IPS-15b (cell line): ENCODE measurements around the gene MT1B.

Source experiments
- H3K27me3 ChIP-seq: one replicate; pipeline ENCODE4 v1.6.1; 2013; ENCODE audit warnings: low read length; ENCODE audit not compliant: control insufficient read depth, insufficient read depth
- H3K36me3 ChIP-seq: one replicate; pipeline ENCODE4 v1.6.1; 2013; ENCODE audit warnings: low read length; ENCODE audit not compliant: control insufficient read depth, insufficient read depth
- H3K4me1 ChIP-seq: one replicate; pipeline ENCODE4 v1.6.1; 2013; ENCODE audit warnings: mild to moderate bottlenecking, low read length; ENCODE audit not compliant: control insufficient read depth, insufficient read depth
- H3K4me3 ChIP-seq: one replicate; pipeline ENCODE4 v1.5.1; 2013; ENCODE audit warnings: low read depth, low read length
- H3K9ac ChIP-seq: one replicate; pipeline ENCODE4 v1.6.1; 2013; ENCODE audit warnings: low read depth, mild to moderate bottlenecking, low read length
- H3K9me3 ChIP-seq: one replicate; pipeline ENCODE4 v1.6.1; 2013; ENCODE audit warnings: mild to moderate bottlenecking, low read length; ENCODE audit not compliant: control insufficient read depth, insufficient read depth

Gene MT1B

DNA sequence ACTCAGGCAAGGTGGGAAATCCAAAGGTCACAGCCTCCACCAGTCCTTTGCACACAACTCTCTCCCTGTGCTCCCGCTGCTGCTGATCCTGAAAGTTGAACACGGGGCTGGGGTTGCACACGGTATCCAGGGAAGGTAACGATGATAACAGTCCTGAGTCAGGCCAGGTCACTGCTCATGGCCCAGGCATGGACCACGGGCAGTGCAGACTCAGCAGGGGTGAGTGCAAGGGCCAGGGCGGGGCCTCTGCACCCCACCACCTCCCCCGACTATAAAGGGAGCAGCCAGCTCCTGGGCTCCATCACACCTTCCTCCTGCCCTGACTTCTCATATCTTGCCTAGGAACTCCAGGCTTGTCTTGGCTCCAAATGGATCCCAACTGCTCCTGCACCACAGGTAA, at the start of gene MT1B:
Gene MT1B (plus strand): TSS at position 301 of the 400 bp plus-strand sequence. CDS start 68 bp downstream, at position 369.
- H3K27me3 ChIP-seq: peaks cover 89% of the 10 kb centered on the region
- no peaks in the 10 kb centered on the region for H3K36me3 ChIP-seq
- H3K9me3 ChIP-seq: no peaks in the 10 kb centered on the region
- H3K9ac ChIP-seq: no peak within 1 kb of the TSS
- no peaks in the 10 kb centered on the region for H3K4me1 ChIP-seq
- H3K4me3 ChIP-seq: no peak within 1 kb of the TSS

DNA sequence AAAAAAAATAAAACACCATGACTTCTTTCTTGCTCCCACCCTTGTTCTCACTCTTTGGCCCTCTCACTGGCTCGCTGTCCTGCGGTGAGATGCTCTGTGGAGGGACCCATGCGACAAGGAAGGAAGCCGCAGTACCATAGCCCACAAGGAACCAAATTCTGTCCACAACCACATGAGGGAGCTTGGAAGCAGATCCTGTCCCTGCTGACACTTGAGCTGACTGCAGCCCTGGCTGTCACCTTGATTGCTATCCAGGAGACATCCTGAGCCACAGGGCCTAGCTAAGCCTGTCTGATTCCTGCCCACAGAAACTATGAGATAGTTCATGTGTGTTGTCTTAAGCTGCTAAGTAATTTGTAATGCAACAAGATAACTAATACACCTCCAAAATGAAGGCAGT, 48.1 kb upstream of the MT1B start:
- H3K27me3 ChIP-seq: peaks cover 47% of the 10 kb centered on the region
- H3K9me3 ChIP-seq: no peaks in the 10 kb centered on the region
- no peak overlapping the region for H3K9ac ChIP-seq
- no peaks in the 10 kb centered on the region for H3K36me3 ChIP-seq
- no peak overlapping the region for H3K4me3 ChIP-seq
- H3K4me1 ChIP-seq: no peaks in the 10 kb centered on the region

DNA sequence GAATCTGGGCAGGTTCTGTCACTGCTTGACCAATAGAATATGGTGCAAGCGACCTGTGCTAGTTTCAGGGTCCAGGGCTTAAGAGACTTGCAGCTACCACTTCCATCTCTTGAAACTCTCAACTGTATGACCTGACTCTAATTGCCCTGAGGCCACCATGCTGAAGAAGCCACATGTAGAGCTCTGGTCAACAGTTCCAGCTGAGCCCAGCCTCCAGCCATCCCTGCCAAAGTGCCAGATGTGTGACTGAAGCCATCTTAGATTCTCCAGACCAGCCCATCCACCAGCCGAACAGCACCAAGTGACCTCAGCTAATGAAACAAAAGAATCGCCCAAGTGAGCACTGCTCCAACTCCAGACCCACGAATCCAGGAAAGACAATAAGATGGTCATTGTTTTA, 46.7 kb upstream of the MT1B start:
- Histone ChIP-seq H3K4me1 (peaks cover 5% of the 10 kb centered on the region), H3K9ac (no peak overlapping the region), H3K27me3 (peaks cover 61% of the 10 kb centered on the region), H3K9me3 (no peaks in the 10 kb centered on the region), H3K4me3 (no peak overlapping the region), H3K36me3 (no peaks in the 10 kb centered on the region)

DNA sequence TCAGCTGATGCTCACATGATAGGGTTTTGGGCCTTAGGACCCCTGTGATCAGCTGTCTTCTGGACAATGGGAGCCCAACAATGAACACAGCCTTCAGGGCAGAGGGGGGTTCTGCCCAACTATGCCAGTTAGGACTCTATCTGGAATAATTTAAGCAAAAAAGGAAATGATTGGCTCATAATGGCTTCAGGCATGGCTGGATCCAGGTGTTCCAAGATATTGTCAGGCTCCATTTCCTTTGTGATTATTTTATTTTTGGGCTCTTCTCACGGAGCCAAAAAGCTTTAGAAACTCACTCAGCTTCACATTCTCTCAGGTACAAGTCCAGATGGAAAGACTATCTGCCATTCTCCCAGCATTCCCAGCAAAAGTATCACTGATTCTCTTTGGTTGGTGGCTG, 46.2 kb upstream of the MT1B start:
- Histone ChIP-seq H3K9me3 (no peaks in the 10 kb centered on the region), H3K27me3 (peaks cover 66% of the 10 kb centered on the region), H3K4me3 (no peak overlapping the region), H3K4me1 (peaks cover 7% of the 10 kb centered on the region), H3K36me3 (no peaks in the 10 kb centered on the region), H3K9ac (no peak overlapping the region)

DNA sequence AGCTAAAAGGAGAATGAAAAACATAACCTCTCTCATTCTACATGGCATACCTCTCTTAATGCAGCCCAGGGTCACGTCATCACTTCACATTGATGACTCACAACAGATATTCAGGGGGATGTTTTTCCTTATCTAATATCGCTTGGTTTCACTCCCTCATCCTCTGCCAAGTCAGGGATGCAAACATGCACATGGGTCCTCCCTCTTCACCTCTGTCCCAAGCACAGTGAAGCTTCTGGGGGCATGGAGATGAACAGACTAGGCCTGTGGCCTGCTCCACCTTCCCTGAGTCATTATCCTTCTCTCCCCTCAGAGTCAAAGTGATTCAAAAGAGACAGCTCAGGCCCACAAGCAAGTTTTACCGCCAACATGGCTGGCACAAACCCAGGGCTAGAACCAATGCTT, 45.6 kb upstream of the MT1B start:
- Histone ChIP-seq H3K9ac (no peak overlapping the region), H3K4me1 (peaks cover 9% of the 10 kb centered on the region), H3K27me3 (peaks cover 72% of the 10 kb centered on the region), H3K36me3 (no peaks in the 10 kb centered on the region), H3K4me3 (no peak overlapping the region), H3K9me3 (no peaks in the 10 kb centered on the region)

DNA sequence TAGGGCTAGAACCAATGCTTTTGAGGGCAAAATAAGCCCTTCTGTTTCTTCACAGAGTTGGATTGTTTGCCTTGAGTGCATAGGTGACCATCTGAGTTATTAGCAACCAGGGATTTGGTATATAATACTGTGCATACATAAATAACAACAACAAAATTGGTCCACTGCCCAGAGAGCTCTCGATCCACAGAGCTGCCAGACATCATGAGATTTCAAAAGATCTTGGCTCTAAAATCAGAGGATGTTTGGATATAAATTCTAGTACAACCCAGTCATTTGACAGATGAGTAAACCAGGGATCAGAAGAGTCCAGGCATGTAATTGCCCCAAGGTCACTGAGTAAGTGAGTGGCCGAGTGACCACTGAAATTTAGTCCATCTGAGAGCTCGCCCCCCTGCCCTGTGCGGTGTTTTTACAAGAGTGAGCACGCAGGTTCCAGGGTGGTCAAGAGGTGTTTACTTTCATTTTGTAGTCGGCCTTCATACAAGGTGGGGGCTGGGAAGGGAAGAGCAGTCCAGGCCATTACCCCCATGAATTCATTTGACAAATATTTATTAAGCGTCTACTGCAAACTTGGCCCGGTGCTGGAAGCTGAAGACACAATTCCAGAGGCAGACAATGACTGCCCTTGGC, 45.1 kb upstream of the MT1B start:
- no peaks in the 10 kb centered on the region for H3K36me3 ChIP-seq
- H3K9me3 ChIP-seq: no peaks in the 10 kb centered on the region
- no peak overlapping the region for H3K9ac ChIP-seq
- no peak overlapping the region for H3K4me3 ChIP-seq
- H3K27me3 ChIP-seq: peaks cover 72% of the 10 kb centered on the region
- peaks cover 9% of the 10 kb centered on the region for H3K4me1 ChIP-seq

DNA sequence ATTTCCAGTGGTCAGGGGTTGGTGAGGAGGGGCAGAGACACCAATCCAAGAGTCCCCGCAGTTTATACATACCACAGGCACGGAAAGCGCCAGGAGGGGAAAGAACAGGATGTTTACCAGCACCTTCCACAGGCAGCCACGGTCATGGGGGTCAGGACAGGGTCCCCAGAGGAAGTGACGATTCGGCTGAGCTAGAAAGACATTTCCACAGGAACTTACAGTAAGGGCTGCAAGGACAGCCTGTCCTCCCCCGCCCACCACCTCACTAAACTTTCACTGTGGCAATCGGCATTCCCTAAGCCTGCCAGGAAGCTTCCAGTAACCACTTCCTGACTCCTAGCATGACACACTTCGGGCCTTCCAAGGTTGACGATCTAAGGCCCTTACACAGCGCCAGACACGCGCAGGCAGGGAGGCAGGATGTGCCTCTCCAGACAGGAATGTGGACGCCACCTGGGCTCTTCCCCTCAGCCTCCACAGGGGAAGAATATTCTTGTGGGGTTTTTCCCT, 44.5 kb upstream of the MT1B start:
- no peaks in the 10 kb centered on the region for H3K36me3 ChIP-seq
- no peak overlapping the region for H3K9ac ChIP-seq
- H3K27me3 ChIP-seq: peaks cover 75% of the 10 kb centered on the region
- H3K4me1 ChIP-seq: peaks cover 9% of the 10 kb centered on the region
- H3K4me3 ChIP-seq: no peak overlapping the region
- no peaks in the 10 kb centered on the region for H3K9me3 ChIP-seq

DNA sequence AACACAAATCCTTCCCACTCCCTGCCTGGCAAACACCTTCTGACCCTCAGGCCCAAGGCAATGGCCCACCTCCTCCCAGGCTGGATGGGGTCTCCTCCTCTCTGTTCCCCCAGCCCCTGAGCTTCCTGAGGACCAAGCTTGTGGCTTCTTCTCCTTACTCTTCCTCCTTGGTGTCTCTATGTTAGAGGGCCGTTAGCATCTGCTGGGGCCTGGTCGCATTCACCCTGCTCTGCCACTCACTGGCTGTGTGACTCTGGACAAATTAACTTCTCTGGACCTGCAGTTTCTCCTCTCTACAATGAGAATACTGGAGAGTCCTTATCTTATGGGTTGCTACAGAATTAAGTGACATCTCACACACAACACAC, 44.0 kb upstream of the MT1B start:
- Histone ChIP-seq H3K36me3 (no peaks in the 10 kb centered on the region), H3K9ac (no peak overlapping the region), H3K4me3 (peak overlapping the region; percentile 71), H3K27me3 (peaks cover 79% of the 10 kb centered on the region), H3K4me1 (peaks cover 9% of the 10 kb centered on the region), H3K9me3 (no peaks in the 10 kb centered on the region)

DNA sequence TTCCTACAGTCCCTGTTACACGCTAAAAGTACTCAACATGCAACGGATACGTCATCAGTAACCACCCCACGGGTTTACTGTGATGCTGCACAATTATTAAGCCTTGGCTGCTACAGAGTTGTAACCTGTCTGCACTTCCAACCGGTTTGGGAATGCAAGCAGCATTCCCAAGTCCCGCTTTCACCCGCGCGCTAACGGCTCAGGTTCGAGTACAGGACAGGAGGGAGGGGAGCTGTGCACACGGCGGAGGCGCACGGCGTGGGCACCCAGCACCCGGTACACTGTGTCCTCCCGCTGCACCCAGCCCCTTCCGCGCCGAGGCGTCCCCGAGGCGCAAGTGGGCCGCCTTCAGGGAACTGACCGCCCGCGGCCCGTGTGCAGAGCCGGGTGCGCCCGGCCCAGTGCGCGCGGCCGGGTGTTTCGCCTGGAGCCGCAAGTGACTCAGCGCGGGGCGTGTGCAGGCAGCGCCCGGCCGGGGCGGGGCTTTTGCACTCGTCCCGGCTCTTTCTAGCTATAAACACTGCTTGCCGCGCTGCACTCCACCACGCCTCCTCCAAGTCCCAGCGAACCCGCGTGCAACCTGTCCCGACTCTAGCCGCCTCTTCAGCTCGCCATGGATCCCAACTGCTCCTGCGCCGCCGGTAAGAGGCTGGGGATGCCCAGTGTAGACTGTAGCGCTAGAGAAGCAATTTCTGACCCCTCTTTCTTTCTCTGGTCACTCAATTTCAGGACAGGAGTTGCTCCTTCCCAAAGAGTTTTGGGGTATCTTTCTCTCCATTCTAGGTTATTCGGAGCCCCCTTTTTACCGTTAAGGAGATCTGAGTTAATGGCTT, 43.4 kb upstream of the MT1B start, which contains the start of gene MT2A:
Gene MT2A (plus strand): TSS at position 542 of the 833 bp plus-strand sequence. CDS start 72 bp downstream, at position 614.
- Histone ChIP-seq H3K27me3 (peaks cover 80% of the 10 kb centered on the region), H3K36me3 (no peaks in the 10 kb centered on the region), H3K9ac (no peak within 1 kb of the TSS), H3K4me3 (peak within 1 kb of the TSS; percentile 71), H3K9me3 (no peaks in the 10 kb centered on the region), H3K4me1 (peaks cover 9% of the 10 kb centered on the region)

DNA sequence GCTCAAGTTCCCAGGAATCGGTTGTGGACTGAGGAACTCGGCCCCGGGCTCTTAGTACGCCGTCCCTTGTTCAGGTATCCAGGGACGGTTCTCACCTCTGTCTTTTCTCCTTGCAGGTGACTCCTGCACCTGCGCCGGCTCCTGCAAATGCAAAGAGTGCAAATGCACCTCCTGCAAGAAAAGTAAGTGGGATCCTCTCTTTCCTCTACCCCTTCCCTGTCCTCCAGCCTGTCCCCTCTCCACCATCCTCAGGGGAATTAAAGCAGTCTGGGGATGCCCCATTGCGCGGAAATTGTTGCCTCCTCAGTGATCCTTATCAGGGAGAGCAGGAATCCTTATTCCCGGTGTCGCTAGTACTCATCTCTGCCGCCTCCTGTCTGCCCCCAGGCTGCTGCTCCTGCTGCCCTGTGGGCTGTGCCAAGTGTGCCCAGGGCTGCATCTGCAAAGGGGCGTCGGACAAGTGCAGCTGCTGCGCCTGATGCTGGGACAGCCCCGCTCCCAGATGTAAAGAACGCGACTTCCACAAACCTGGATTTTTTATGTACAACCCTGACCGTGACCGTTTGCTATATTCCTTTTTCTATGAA, 42.7 kb upstream of the MT1B start:
- no peaks in the 10 kb centered on the region for H3K9me3 ChIP-seq
- H3K36me3 ChIP-seq: no peaks in the 10 kb centered on the region
- H3K4me3 ChIP-seq: peak overlapping the region; percentile 71
- H3K9ac ChIP-seq: no peak overlapping the region
- peaks cover 84% of the 10 kb centered on the region for H3K27me3 ChIP-seq
- peaks cover 9% of the 10 kb centered on the region for H3K4me1 ChIP-seq

DNA sequence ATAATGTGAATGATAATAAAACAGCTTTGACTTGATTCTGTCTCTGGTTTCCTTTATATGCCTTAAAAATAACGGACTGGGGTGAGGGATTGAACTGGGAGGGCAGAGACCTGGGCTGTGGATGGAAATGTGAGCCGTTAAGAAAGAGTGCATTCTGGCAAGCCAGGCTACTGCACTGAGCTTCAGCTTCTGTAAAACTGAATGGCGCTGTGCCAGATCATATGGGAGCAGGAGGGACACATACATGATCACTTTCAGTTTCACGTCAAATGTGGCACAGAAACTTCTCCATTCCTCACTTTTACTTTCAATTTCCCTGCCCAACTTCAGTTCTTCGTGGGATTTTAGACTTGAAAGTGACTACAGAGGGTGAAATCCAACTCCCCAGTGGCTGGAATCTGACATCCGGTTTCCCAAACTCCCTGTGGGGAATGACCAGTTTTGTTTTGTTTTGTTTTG, 42.2 kb upstream of the MT1B start:
- Histone ChIP-seq H3K4me3 (peak overlapping the region; percentile 71), H3K4me1 (peaks cover 9% of the 10 kb centered on the region), H3K27me3 (peaks cover 88% of the 10 kb centered on the region), H3K9me3 (no peaks in the 10 kb centered on the region), H3K9ac (no peak overlapping the region), H3K36me3 (no peaks in the 10 kb centered on the region)
